Ovary (tissue), 10 donors: ENCODE results near the gene FNDC11. TPM values are rescaled to one million over a fixed set of nuclear protein-coding genes. Genes with fewer than 3 reads are reported as not detected.

Source experiments
- DNase-seq, 5 donors: peaks; one replicate each; pipeline ENCODE4 v3.0.0-alpha.2; 2019 to 2020
- H3K27ac ChIP-seq, 2 donors: fragments of 200-600 bp; one replicate each; pipeline versions ENCODE4 v1.5.1 to v1.8.0; 2019 to 2022
- H3K27me3 ChIP-seq: fragments of 200-600 bp; one replicate; pipeline ENCODE4 v1.8.0; 2022
- H3K36me3 ChIP-seq: fragments of 200-600 bp; sonication (generic); one replicate; pipeline ENCODE4 v1.5.1; 2019
- H3K4me1 ChIP-seq: one replicate; pipeline ENCODE4 v1.8.1; 2013; ENCODE audit warnings: mild to moderate bottlenecking, moderate library complexity; ENCODE audit not compliant: insufficient read depth
- H3K4me3 ChIP-seq: fragments of 200-600 bp; sonication (generic); one replicate; pipeline ENCODE4 v1.5.1; 2017
- H3K9me3 ChIP-seq, 2 donors: fragments of 200-600 bp in 1 of 2; sonication (generic) in 1 of 2; one replicate each; pipeline versions ENCODE4 v1.5.1 to v1.8.1; 2013 to 2019; ENCODE audit warnings: mild to moderate bottlenecking in 1 of 2, moderate library complexity in 1 of 2
- CTCF ChIP-seq, 3 donors: fragments of 450-650 bp in 2 of 3; fragments of 200-600 bp in 1 of 3; IDR thresholded peaks; one replicate each; pipeline versions ENCODE4 v1.5.1 to v1.8.0; 2016 to 2022; ENCODE audit warnings: antibody characterized with exemption in 3 of 3, mild to moderate bottlenecking in 1 of 3
- EP300 ChIP-seq: sonication (generic); formaldehyde crosslinking; IDR thresholded peaks from one replicate; pipeline ENCODE4 v1.6.1; 2017; ENCODE audit warnings: antibody characterized with exemption
- POLR2A ChIP-seq: fragments of 450-650 bp; IDR thresholded peaks from one replicate; pipeline ENCODE4 v1.6.1; 2017; ENCODE audit warnings: antibody characterized with exemption, mild to moderate bottlenecking, moderate library complexity
- WGBS, 3 donors: extraction: QIAGEN DNeasy Blood & Tissue Kit in 1 of 3; methylation state at CpG; one replicate each; pipeline versions ENCODE4 v1.1.5 to v1.1.7; 2013 to 2017; 5-methylcytosine and 5-hydroxymethylcytosine counted together
- intact Hi-C, 4 donors: fragments of 100-400 bp; cut with DNase I; formaldehyde crosslinking; loops; one replicate each; pipeline versions ENCODE4 v1.11.0 to v1.15.1; 2022 to 2023
- long read RNA-seq, 3 donors: library from polyadenylated mRNA in 2 of 3; unstranded in 2 of 3; transcript quantifications; one replicate each; pipeline ENCODE4 v2.0.0 and lab custom pipeline, GENCODE V29; 2021 to 2026
- polyA plus RNA-seq, 2 donors: library from polyadenylated mRNA; stranded (reverse); fragments of 200-250 nt in 1 of 2; fragments of 350-450 nt in 1 of 2; fragmentation: Illumina TruSeq in 1 of 2; extraction: RNeasy Lipid Tissue Mini Kit (QIAGEN cat#74804) in 1 of 2; gene quantifications; one replicate each; pipeline ENCODE4 v1.2.3, GENCODE V29; 2013 to 2014
- total RNA-seq, 7 donors: library from RNA; depleted of rRNA in 2 of 7; stranded (reverse); fragments of >200 nt in 2 of 7; fragmentation: NEBNext Ultra II Directional in 3 of 7; extraction: Animal tissue kit (Norgen Biotek cat#: 25700) in 3 of 7; gene quantifications; one replicate each; pipeline versions ENCODE4 v1.1.0 to v1.2.4, GENCODE V29; 2016 to 2023
- donor health status: DM: no; HTN: no; CAD: no; lungs with moderate emphysema.
- donor health status: DM: no; HTN: no; CAD: no.
- donor health status: Bipolar disorder and iron deficiency.
- donor health status: DM: yes; HTN: yes; CAD: no.
- donor health status: DM: no; HTN: no; CAD: no.
- donor health status: DM: yes; HTN: yes; CAD: no.

FNDC11 gene
- total RNA-seq (1 to 10 TPM in 1 of 7 donors, under 1 TPM in 5, not detected in 1; 0.10 to 5.5 (median 0.36) TPM), polyA plus RNA-seq (under 1 TPM in 1 of 2 donors, not detected in 1; 0.35 TPM)
- long read RNA-seq, donor 1: 0 reads
- long read RNA-seq, donor 2, partial matches to known transcripts: 0 of 1 reads
- long read RNA-seq, donor 2, other reads (novel, unspliced or antisense): 0 of 1 reads
- long read RNA-seq, donor 3, partial matches to known transcripts: 0 of 1 reads
- long read RNA-seq, donor 3, other reads (novel, unspliced or antisense): 1 of 1 reads

GRCh38 chr20:63553933-63554290 lies at the start of gene FNDC11:
Gene FNDC11, plus strand, starts transcription at chr20:63554159. Its CDS starts 1,505 bp downstream, at chr20:63555664.
- Histone ChIP-seq H3K4me3 (peak within 1 kb of the TSS; percentile 39), H3K36me3 (no peaks in the 10 kb centered on the region), H3K27me3 (no peaks in the 10 kb centered on the region), H3K9me3 (no peaks in the 10 kb centered on the region), H3K27ac (no peak within 1 kb of the TSS), H3K4me1 (peaks cover 1% of the 10 kb centered on the region)
- 1 to 4% (median 2%) methylated on average over 21 to 34 of the region's 34 CpGs for WGBS, 3 donors
- DNase-seq: no peak
- TF ChIP-seq EP300: no peak
- TF ChIP-seq POLR2A: no peak
- no peak for TF ChIP-seq CTCF (IDR thresholded peaks at IDR 0.05)
- intact Hi-C loops: loop anchor here in 1 of 4 donors (10.0 kb wide), 1 partner anchor 331 kb away; no protein-coding TSS in a partner anchor

GRCh38 chr20:63504642-63505041 lies 49.3 kb upstream of the FNDC11 start:
- 85 to 91% (median 85%) methylated on average over 9 of the region's 9 CpGs for WGBS, 3 donors
- intact Hi-C loops: no loop called here
- TF ChIP-seq CTCF (IDR thresholded peaks at IDR 0.05) (no peak), EP300 (no peak), POLR2A (no peak)

GRCh38 chr20:63505281-63505680 lies 48.7 kb upstream of the FNDC11 start:
- WGBS, 3 donors: 78 to 90% (median 88%) methylated on average over 8 of the region's 8 CpGs
- Histone ChIP-seq H3K36me3 (no peaks in the 10 kb centered on the region), H3K4me1 (no peaks in the 10 kb centered on the region), H3K4me3 (no peak overlapping the region), H3K27me3 (no peaks in the 10 kb centered on the region), H3K27ac (no peak overlapping the region), H3K9me3 (peaks cover 0 to 26% of the 10 kb centered on the region in 2 donors)
- DNase-seq: no peak
- intact Hi-C loops: no loop called here
- TF ChIP-seq CTCF (IDR thresholded peaks at IDR 0.05) (no peak), EP300 (no peak), POLR2A (no peak)

More at GRCh38 chr20:63504642-63505041, 49.3 kb upstream of the FNDC11 start:
- DNase-seq: no peak
- Histone ChIP-seq H3K4me1 (no peaks in the 10 kb centered on the region), H3K9me3 (peaks cover 0 to 26% of the 10 kb centered on the region in 2 donors), H3K36me3 (no peaks in the 10 kb centered on the region), H3K27ac (no peak overlapping the region), H3K27me3 (no peaks in the 10 kb centered on the region), H3K4me3 (no peak overlapping the region)

- 59 to 72% (median 63%) methylated on average over 12 of the region's 12 CpGs for WGBS, 3 donors
- Histone ChIP-seq H3K36me3 (no peaks in the 10 kb centered on the region), H3K4me1 (no peaks in the 10 kb centered on the region), H3K9me3 (peaks cover 0 to 26% of the 10 kb centered on the region in 2 donors), H3K27me3 (no peaks in the 10 kb centered on the region), H3K4me3 (no peak overlapping the region), H3K27ac (no peak overlapping the region)
- intact Hi-C loops: no loop called here
- TF ChIP-seq EP300 (no peak), CTCF (IDR thresholded peaks at IDR 0.05) (no peak), POLR2A (no peak)
- no peak for DNase-seq
Measured at GRCh38 chr20:63505723-63506122, 48.2 kb upstream of the FNDC11 start.
